Measurements from ENCODE around the gene CPS1. TPM values are rescaled to one million over a fixed set of nuclear protein-coding genes. Genes with fewer than 3 reads are reported as not detected.

CPS1 gene
- total RNA-seq, 2 experiments from 2014 or later = 2.6 to 3.2 TPM

- Mint-ChIP-seq H3K27me3 (no peaks in the 10 kb centered on the region), H3K4me3 (no peak overlapping the region), H3K36me3 (ENCODE audit: low read depth) (no peaks in the 10 kb centered on the region), H3K4me1 (ENCODE audit: low read depth) (no peaks in the 10 kb centered on the region), H3K27ac (no peak overlapping the region), H3K9me3 (no peaks in the 10 kb centered on the region)
- intact Hi-C loops (cut with micrococcal nuclease) = no loop called here
- CTCF ChIA-PET = no interaction called here
- ATAC-seq (no peak), DNase-seq (no peak)
- TF ChIP-seq CTCF (IDR thresholded peaks at IDR 0.05) = no peak
- POLR2A ChIA-PET = no interaction called here
Measured at GRCh38 chr2:210673117-210673516, 116.7 kb downstream of the CPS1 start.

GRCh38 chr2:210676067-210676466 is 119.7 kb downstream of the CPS1 start:
- POLR2A ChIA-PET = no interaction called here
- no peak for DNase-seq
- no peaks in the 10 kb centered on the region for H3K9me3 Mint-ChIP-seq

GRCh38 chr2:210681491-210681890 is 125.1 kb downstream of the CPS1 start:
- no peaks in the 10 kb centered on the region for H3K9me3 Mint-ChIP-seq
- POLR2A ChIA-PET = no interaction called here
- H3K27me3 Mint-ChIP-seq = no peaks in the 10 kb centered on the region
- intact Hi-C loops (cut with micrococcal nuclease) = no loop called here
- H3K4me3 Mint-ChIP-seq = no peak overlapping the region
- CTCF ChIA-PET = interaction anchor here (1.2 kb wide), 1 partner anchor 178 kb away, joined by 3 read pairs; no protein-coding TSS in a partner anchor
- no peak for ATAC-seq
- no peak for DNase-seq
- no peaks in the 10 kb centered on the region for H3K36me3 Mint-ChIP-seq (ENCODE audit: low read depth)
- no peaks in the 10 kb centered on the region for H3K4me1 Mint-ChIP-seq (ENCODE audit: low read depth)
- no peak overlapping the region for H3K27ac Mint-ChIP-seq
- TF ChIP-seq CTCF (IDR thresholded peaks at IDR 0.05) = no peak

More at GRCh38 chr2:210676067-210676466, 119.7 kb downstream of the CPS1 start:
- Mint-ChIP-seq H3K4me3 (no peak overlapping the region), H3K4me1 (ENCODE audit: low read depth) (no peaks in the 10 kb centered on the region), H3K27me3 (no peaks in the 10 kb centered on the region), H3K27ac (no peak overlapping the region), H3K36me3 (ENCODE audit: low read depth) (no peaks in the 10 kb centered on the region)
- intact Hi-C loops (cut with micrococcal nuclease) = no loop called here
- CTCF ChIA-PET = no interaction called here
- TF ChIP-seq CTCF (IDR thresholded peaks at IDR 0.05) = no peak
- no peak for ATAC-seq

GRCh38 chr2:210686401-210686800 is 130.0 kb downstream of the CPS1 start:
- H3K4me3 Mint-ChIP-seq = no peak overlapping the region
- no peaks in the 10 kb centered on the region for H3K36me3 Mint-ChIP-seq (ENCODE audit: low read depth)
- H3K27ac Mint-ChIP-seq = no peak overlapping the region
- CTCF ChIA-PET = no interaction called here
- ATAC-seq (no peak), DNase-seq (no peak)
- H3K27me3 Mint-ChIP-seq = no peaks in the 10 kb centered on the region
- H3K4me1 Mint-ChIP-seq (ENCODE audit: low read depth) = no peaks in the 10 kb centered on the region
- intact Hi-C loops (cut with micrococcal nuclease) = no loop called here
- no peaks in the 10 kb centered on the region for H3K9me3 Mint-ChIP-seq
- TF ChIP-seq CTCF (IDR thresholded peaks at IDR 0.05) = no peak
- POLR2A ChIA-PET = no interaction called here

- ChIA-PET POLR2A (no interaction called here), CTCF (no interaction called here)
- Mint-ChIP-seq H3K4me1 (ENCODE audit: low read depth) (no peaks in the 10 kb centered on the region), H3K9me3 (no peaks in the 10 kb centered on the region), H3K27me3 (no peaks in the 10 kb centered on the region), H3K36me3 (ENCODE audit: low read depth) (no peaks in the 10 kb centered on the region), H3K27ac (no peak overlapping the region), H3K4me3 (no peak overlapping the region)
- ATAC-seq = no peak
- no peak for TF ChIP-seq CTCF (IDR thresholded peaks at IDR 0.05)
- intact Hi-C loops (cut with micrococcal nuclease) = no loop called here
- no peak for DNase-seq
Measured at GRCh38 chr2:210687786-210688470, 131.5 kb downstream of the CPS1 start.
